DOHH2 (cell line): ENCODE results near the gene ADCY1.
"Not testable (repeated sequence)": the region's sequence is repeated elsewhere in the genome, so short reads cannot be mapped to it uniquely, and the experiment has no call there.

Source experiments
- EZH2phosphoT487 ChIP-seq: fragments of 200-600 bp; sonication (generic); IDR thresholded peaks from 2 replicates; pipeline ENCODE4 v1.6.1; 2017; ENCODE audit warnings: borderline replicate concordance, mild to moderate bottlenecking, antibody characterized with exemption, low read length, moderate library complexity, mixed read lengths
- TF ChIP-seq, protein P1 (sequence below): fragments of 200-600 bp; sonication (generic); IDR thresholded peaks from one replicate; pipeline ENCODE4 v1.5.1; 2014; ENCODE audit warnings: antibody characterized with exemption, mild to moderate bottlenecking, low read depth, low read length; ENCODE audit not compliant: poor library complexity, severe bottlenecking

DNA sequence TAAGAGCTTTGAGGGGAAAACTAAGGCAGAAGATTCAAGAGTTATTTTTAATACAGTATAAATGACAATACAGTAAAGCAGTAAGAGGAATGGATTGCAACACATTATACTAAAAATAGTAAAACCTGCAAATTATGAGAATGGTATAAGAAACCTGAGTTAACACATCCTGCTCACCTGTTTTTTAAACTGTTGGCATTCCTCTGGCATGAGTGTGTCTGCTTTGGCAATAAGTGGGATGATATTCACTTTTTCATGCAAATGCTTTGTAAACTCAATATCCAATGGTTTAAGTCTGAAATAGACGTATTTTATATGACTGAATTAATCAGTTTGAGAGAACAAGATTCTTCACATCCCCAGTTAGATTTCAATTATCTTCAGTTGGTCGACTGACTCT is 177.2 kb downstream of the ADCY1 start:
- TF ChIP-seq, protein P1, sequence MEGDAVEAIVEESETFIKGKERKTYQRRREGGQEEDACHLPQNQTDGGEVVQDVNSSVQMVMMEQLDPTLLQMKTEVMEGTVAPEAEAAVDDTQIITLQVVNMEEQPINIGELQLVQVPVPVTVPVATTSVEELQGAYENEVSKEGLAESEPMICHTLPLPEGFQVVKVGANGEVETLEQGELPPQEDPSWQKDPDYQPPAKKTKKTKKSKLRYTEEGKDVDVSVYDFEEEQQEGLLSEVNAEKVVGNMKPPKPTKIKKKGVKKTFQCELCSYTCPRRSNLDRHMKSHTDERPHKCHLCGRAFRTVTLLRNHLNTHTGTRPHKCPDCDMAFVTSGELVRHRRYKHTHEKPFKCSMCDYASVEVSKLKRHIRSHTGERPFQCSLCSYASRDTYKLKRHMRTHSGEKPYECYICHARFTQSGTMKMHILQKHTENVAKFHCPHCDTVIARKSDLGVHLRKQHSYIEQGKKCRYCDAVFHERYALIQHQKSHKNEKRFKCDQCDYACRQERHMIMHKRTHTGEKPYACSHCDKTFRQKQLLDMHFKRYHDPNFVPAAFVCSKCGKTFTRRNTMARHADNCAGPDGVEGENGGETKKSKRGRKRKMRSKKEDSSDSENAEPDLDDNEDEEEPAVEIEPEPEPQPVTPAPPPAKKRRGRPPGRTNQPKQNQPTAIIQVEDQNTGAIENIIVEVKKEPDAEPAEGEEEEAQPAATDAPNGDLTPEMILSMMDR: not testable (repeated sequence)
- TF ChIP-seq EZH2phosphoT487: not testable (repeated sequence)
